Vagina (tissue), 2 donors: ENCODE results near the gene TNFRSF6B.

Experiments used
- CTCF ChIP-seq, 3 experiments: fragments of 450-650 bp in 2 of 3; fragments of 200-600 bp in 1 of 3; sonication (generic) in 1 of 3; IDR thresholded peaks; one replicate each; pipeline ENCODE4 v1.5.1; 2017 to 2019; ENCODE audit warnings: antibody characterized with exemption in 3 of 3, mild to moderate bottlenecking in 2 of 3, moderate library complexity in 2 of 3
- POLR2A ChIP-seq, 2 donors: fragments of 450-650 bp; IDR thresholded peaks; one replicate each; pipeline ENCODE4 v1.6.1; 2017; ENCODE audit warnings: antibody characterized with exemption in 2 of 2, mild to moderate bottlenecking in 2 of 2, moderate library complexity in 2 of 2

- TF ChIP-seq CTCF (IDR thresholded peaks at IDR 0.05) (no peak), POLR2A (IDR thresholded peaks at IDR 0.05) (no peak)
Measured at GRCh38 chr20:63656451-63656850, 40.0 kb upstream of the TNFRSF6B start.
